HepG2 (cell line): Measurements from ENCODE around the gene RALY. TPM values are rescaled to one million over a fixed set of nuclear protein-coding genes. Genes with fewer than 3 reads are reported as not detected.

Experiments used
- DR1 ChIP-seq: sonication (generic); formaldehyde crosslinking; IDR thresholded peaks from 2 replicates; pipeline ENCODE4 v1.8.0; 2021; ENCODE audit warnings: mild to moderate bottlenecking, missing genetic modification reagents, inconsistent platforms
- ETV6 ChIP-seq: sonication (generic); formaldehyde crosslinking; conservative IDR thresholded peaks from 2 replicates; pipeline ENCODE4 v1.4.0; 2020; ENCODE audit warnings: missing genetic modification reagents
- FOXO1 ChIP-seq: sonication (generic); formaldehyde crosslinking; IDR thresholded peaks from 2 replicates; pipeline ENCODE4 v1.4.0; 2020; ENCODE audit warnings: missing genetic modification reagents
- KLF15 ChIP-seq: sonication (generic); formaldehyde crosslinking; IDR thresholded peaks from 2 replicates; pipeline ENCODE4 v1.8.1; 2023; ENCODE audit warnings: borderline replicate concordance, mild to moderate bottlenecking, inconsistent platforms, missing genetic modification reagents, mixed read lengths
- KLF16 ChIP-seq, 2 experiments: sonication (generic) in 1 of 2; formaldehyde crosslinking in 1 of 2; IDR thresholded peaks; 2 replicates each; pipeline versions ENCODE4 v1.6.1 to v1.8.0; 2016 to 2023; ENCODE audit warnings: missing genetic modification reagents in 2 of 2, missing compliant biosample characterization in 1 of 2
- NFAT5 ChIP-seq: sonication (generic); formaldehyde crosslinking; IDR thresholded peaks from 2 replicates; pipeline ENCODE4 v1.4.0; 2020; ENCODE audit warnings: missing genetic modification reagents
- NFYB ChIP-seq: sonication (generic); formaldehyde crosslinking; IDR thresholded peaks from 2 replicates; pipeline ENCODE4 v1.4.0; 2020; ENCODE audit warnings: missing genetic modification reagents
- RFX1 ChIP-seq: fragments of 450-650 bp; IDR thresholded peaks from 2 replicates; pipeline ENCODE4 v1.6.1; 2017
- SNRNP70 ChIP-seq: fragments of 200-400 bp; formaldehyde crosslinking; IDR thresholded peaks from 2 replicates; pipeline ENCODE4 v1.6.1; 2017; ENCODE audit warnings: mild to moderate bottlenecking, low read depth, low read length, moderate library complexity
- TARDBP ChIP-seq: sonication (generic); formaldehyde crosslinking; IDR thresholded peaks from 2 replicates; pipeline ENCODE4 v1.8.0; 2022; ENCODE audit warnings: mild to moderate bottlenecking, missing genetic modification reagents
- ZFP82 ChIP-seq: sonication (generic); formaldehyde crosslinking; IDR thresholded peaks from 2 replicates; pipeline ENCODE4 v1.5.1; 2020; ENCODE audit warnings: mild to moderate bottlenecking, missing genetic modification reagents, borderline replicate concordance
- ZMAT5 ChIP-seq: sonication (generic); formaldehyde crosslinking; IDR thresholded peaks from 2 replicates; pipeline ENCODE4 v1.5.0; 2020; ENCODE audit warnings: mild to moderate bottlenecking, low read depth, missing genetic modification reagents, borderline replicate concordance
- ZNF326 ChIP-seq: sonication (generic); formaldehyde crosslinking; IDR thresholded peaks from 2 replicates; pipeline ENCODE4 v1.4.0; 2020; ENCODE audit warnings: missing genetic modification reagents, borderline replicate concordance
- ZNF354B ChIP-seq: sonication (generic); formaldehyde crosslinking; IDR thresholded peaks from 2 replicates; pipeline ENCODE4 v1.8.0; 2022; ENCODE audit warnings: mild to moderate bottlenecking, missing genetic modification reagents
- ZNF839 ChIP-seq: sonication (generic); formaldehyde crosslinking; IDR thresholded peaks from 2 replicates; pipeline ENCODE4 v1.4.0; 2020; ENCODE audit warnings: missing genetic modification reagents, mild to moderate bottlenecking, borderline replicate concordance
- polyA plus RNA-seq, 8 experiments: library from polyadenylated mRNA; depleted of rRNA in 3 of 8; stranded (reverse) in 7 of 8; unstranded in 1 of 8; fragments of >200 nt; fragmentation: Illumina TruSeq in 4 of 8; extraction: Trizol in 4 of 8; gene quantifications; 2 replicates each; pipeline versions ENCODE4 v1.2.1 to v1.2.3, GENCODE V29; 2011 to 2016; ENCODE audit warnings: low read depth in 4 of 8, missing spikeins in 1 of 8, mixed read lengths in 1 of 8; ENCODE audit not compliant: insufficient read depth in 1 of 8
- total RNA-seq, 5 experiments: library from RNA; depleted of rRNA; stranded (reverse); fragments of >200 nt; fragmentation: Illumina TruSeq; extraction: Trizol; gene quantifications; 2 replicates each; pipeline ENCODE4 v1.2.3, GENCODE V29; 2016; ENCODE audit warnings: low read depth in 1 of 5
- TF ChIP-seq, protein P1 (sequence below): sonication (generic); formaldehyde crosslinking; IDR thresholded peaks from 2 replicates; pipeline ENCODE4 v1.4.0; 2020; ENCODE audit warnings: missing genetic modification reagents, borderline replicate concordance
- TF ChIP-seq, protein P2 (sequence below): sonication (generic); formaldehyde crosslinking; IDR thresholded peaks from 2 replicates; pipeline ENCODE4 v1.4.0; 2020; ENCODE audit warnings: missing genetic modification reagents

Gene RALY
- total and polyA plus RNA-seq, 2 of the 13 experiments (the other 11 are each of a cell fraction or from before 2014, with no cell fraction given) = 178 to 186 TPM

DNA sequence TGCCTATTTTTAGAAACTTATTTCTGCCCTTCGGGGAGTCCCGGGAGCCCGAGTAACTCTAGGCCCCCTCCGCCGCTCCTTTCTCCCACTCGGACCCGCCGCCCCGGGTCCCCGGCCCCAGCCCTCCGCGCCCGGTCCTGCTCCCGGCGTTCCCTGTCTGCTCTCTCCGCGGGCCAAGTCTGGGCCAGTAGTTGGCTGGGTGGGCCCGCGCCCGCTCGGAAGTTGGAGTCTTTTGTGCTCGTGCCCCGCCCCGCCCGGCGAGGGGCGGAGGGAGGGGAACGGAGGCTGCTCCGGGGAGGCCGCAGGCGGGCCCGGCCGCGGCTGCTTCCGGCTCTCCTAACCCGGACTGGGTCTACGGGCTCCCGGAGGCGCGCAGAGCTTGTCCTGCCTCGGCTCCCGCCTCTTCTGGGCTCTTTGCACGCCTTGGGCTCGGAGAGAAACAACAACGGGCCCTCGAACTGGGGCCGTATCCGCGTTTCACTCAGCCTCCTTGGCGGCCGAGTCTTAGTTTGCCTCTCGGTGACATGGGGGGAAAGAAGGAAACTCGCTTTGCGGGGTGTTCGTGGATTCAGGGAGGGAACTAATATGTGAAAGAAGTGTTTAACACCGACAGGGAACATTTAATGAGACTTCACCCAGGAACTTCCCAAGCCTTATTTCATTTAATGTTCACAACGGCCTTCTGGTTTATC lies 657 bp downstream of the RALY start (continued):
- TF ChIP-seq, protein P1, sequence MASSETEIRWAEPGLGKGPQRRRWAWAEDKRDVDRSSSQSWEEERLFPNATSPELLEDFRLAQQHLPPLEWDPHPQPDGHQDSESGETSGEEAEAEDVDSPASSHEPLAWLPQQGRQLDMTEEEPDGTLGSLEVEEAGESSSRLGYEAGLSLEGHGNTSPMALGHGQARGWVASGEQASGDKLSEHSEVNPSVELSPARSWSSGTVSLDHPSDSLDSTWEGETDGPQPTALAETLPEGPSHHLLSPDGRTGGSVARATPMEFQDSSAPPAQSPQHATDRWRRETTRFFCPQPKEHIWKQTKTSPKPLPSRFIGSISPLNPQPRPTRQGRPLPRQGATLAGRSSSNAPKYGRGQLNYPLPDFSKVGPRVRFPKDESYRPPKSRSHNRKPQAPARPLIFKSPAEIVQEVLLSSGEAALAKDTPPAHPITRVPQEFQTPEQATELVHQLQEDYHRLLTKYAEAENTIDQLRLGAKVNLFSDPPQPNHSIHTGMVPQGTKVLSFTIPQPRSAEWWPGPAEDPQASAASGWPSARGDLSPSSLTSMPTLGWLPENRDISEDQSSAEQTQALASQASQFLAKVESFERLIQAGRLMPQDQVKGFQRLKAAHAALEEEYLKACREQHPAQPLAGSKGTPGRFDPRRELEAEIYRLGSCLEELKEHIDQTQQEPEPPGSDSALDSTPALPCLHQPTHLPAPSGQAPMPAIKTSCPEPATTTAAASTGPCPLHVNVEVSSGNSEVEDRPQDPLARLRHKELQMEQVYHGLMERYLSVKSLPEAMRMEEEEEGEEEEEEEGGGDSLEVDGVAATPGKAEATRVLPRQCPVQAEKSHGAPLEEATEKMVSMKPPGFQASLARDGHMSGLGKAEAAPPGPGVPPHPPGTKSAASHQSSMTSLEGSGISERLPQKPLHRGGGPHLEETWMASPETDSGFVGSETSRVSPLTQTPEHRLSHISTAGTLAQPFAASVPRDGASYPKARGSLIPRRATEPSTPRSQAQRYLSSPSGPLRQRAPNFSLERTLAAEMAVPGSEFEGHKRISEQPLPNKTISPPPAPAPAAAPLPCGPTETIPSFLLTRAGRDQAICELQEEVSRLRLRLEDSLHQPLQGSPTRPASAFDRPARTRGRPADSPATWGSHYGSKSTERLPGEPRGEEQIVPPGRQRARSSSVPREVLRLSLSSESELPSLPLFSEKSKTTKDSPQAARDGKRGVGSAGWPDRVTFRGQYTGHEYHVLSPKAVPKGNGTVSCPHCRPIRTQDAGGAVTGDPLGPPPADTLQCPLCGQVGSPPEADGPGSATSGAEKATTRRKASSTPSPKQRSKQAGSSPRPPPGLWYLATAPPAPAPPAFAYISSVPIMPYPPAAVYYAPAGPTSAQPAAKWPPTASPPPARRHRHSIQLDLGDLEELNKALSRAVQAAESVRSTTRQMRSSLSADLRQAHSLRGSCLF = no peak
- TF ChIP-seq ETV6 (CRISPR knock-in tag) (0 out of 2 replicates have a peak, but pooled peaks have one; percentile 20), SNRNP70 (no peak), KLF15 (peak; percentile 54; the same call in 1 of the 2 replicates), KLF16 (CRISPR knock-in tag; IDR thresholded peaks at IDR 0.05) (peak in 1 of 2 experiments; percentile 74; a peak in 2 of 4 replicates), ZNF326 (no peak), ZFP82 (peak; percentile 90; the same call in 1 of the 2 replicates), ZMAT5 (0 out of 2 replicates have a peak, but pooled peaks have one; percentile 84), ZNF839 (CRISPR knock-in tag) (no peak), NFAT5 (no peak), NFYB (CRISPR knock-in tag) (no peak), RFX1 (no peak), TARDBP (CRISPR knock-in tag) (peak; percentile 74), DR1 (CRISPR knock-in tag) (peak; percentile 82), ZNF354B (CRISPR knock-in tag) (no peak), FOXO1 (CRISPR knock-in tag) (peak; percentile 62; the same call in 1 of the 2 replicates)
- TF ChIP-seq, protein P2, sequence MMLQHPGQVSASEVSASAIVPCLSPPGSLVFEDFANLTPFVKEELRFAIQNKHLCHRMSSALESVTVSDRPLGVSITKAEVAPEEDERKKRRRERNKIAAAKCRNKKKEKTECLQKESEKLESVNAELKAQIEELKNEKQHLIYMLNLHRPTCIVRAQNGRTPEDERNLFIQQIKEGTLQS (CRISPR knock-in tag) = peak; percentile 43; the same call in 1 of the 2 replicates
